IMR-90 (cell line): ENCODE results near the gene CLASRP. TPM values are rescaled to one million over a fixed set of nuclear protein-coding genes. Genes with fewer than 3 reads are reported as not detected.

Source experiments
- ATAC-seq: fragments of 200-7000 bp; cut with Tn5 transposase; 2 replicates; pipeline ENCODE4 v1.9.1; 2020; ENCODE audit warnings: low read depth, mild to moderate bottlenecking, moderate library complexity
- BruUV-seq: library from RNA; stranded (reverse); fragments of 400-500 nt; replicated peaks from 2 replicates; lab custom pipeline; 2021; lab: Mats Ljungman, UMichigan
- CTCF ChIA-PET: fragments of 300-600 bp; formaldehyde crosslinking; extraction: SDS; loops from one replicate; lab custom pipeline; 2021; ENCODE audit warnings: antibody characterized with exemption; lab: Yijun Ruan, JAX
- POLR2A ChIA-PET: fragments of 300-600 bp; sonication (Branson Sonifier 250); formaldehyde crosslinking; loops from one replicate; lab custom pipeline; 2022; ENCODE audit warnings: antibody characterized with exemption; ENCODE audit not compliant: unreplicated experiment; lab: Charles Lee
- DNase-seq: peaks from one replicate; pipeline ENCODE4 v3.0.0; 2013
- H2AFZ ChIP-seq: replicated peaks from 2 replicates; pipeline ENCODE3; 2013; ENCODE audit warnings: low read length, mild to moderate bottlenecking; ENCODE audit not compliant: poor library complexity
- H2AK5ac ChIP-seq: 2 replicates; pipeline ENCODE4 v1.6.1; 2013; ENCODE audit warnings: low read depth, low read length, inconsistent platforms
- H2AK9ac ChIP-seq: replicated peaks from 2 replicates; pipeline ENCODE3; 2013; ENCODE audit warnings: mild to moderate bottlenecking, low read depth, low read length, moderate library complexity; ENCODE audit not compliant: poor library complexity
- H2BK120ac ChIP-seq: 2 replicates; pipeline ENCODE4 v1.6.1; 2013; ENCODE audit warnings: low read depth, low read length, inconsistent platforms
- H2BK15ac ChIP-seq: 3 replicates; pipeline ENCODE4 v1.6.1; 2013; ENCODE audit warnings: low read depth, low read length, inconsistent platforms
- H2BK20ac ChIP-seq: 2 replicates; pipeline ENCODE4 v1.6.1; 2013; ENCODE audit warnings: low read depth, mild to moderate bottlenecking, inconsistent platforms, low read length, moderate library complexity
- H2BK5ac ChIP-seq: 2 replicates; pipeline ENCODE4 v1.6.1; 2013; ENCODE audit warnings: mild to moderate bottlenecking, low read depth, low read length, inconsistent platforms; ENCODE audit not compliant: poor library complexity, severe bottlenecking
- H3K14ac ChIP-seq: replicated peaks from 2 replicates; pipeline ENCODE4 v1.6.1; 2013; ENCODE audit warnings: low read depth, low read length, inconsistent platforms
- H3K18ac ChIP-seq: 2 replicates; pipeline ENCODE4 v1.6.1; 2013; ENCODE audit warnings: low read depth, low read length, control low read depth
- H3K23ac ChIP-seq: 2 replicates; pipeline ENCODE4 v1.6.1; 2013; ENCODE audit warnings: low read depth, low read length, inconsistent platforms
- H3K27ac ChIP-seq: 2 replicates; pipeline ENCODE4 v1.5.1; 2013; ENCODE audit warnings: mild to moderate bottlenecking, control low read depth, low read length; ENCODE audit not compliant: insufficient read depth
- H3K27me3 ChIP-seq: 2 replicates; pipeline ENCODE4 v1.6.1; 2013; ENCODE audit warnings: low read length; ENCODE audit not compliant: control insufficient read depth, insufficient read depth
- H3K36me3 ChIP-seq: 2 replicates; pipeline ENCODE4 v1.6.1; 2013; ENCODE audit warnings: low read length, mixed read lengths; ENCODE audit not compliant: control insufficient read depth, insufficient read depth
- H3K4ac ChIP-seq: 2 replicates; pipeline ENCODE4 v1.6.1; 2013; ENCODE audit warnings: low read depth, low read length, inconsistent platforms
- H3K4me1 ChIP-seq: 2 replicates; pipeline ENCODE4 v1.6.1; 2013; ENCODE audit warnings: low read length, mixed read lengths; ENCODE audit not compliant: control insufficient read depth, insufficient read depth
- H3K4me2 ChIP-seq: 2 replicates; pipeline ENCODE4 v1.6.1; 2013; ENCODE audit warnings: low read depth, mild to moderate bottlenecking, control low read depth, low read length, moderate library complexity
- H3K4me3 ChIP-seq: 2 replicates; pipeline ENCODE4 v1.5.1; 2013; ENCODE audit warnings: low read depth, mild to moderate bottlenecking, control low read depth, low read length, moderate library complexity; ENCODE audit not compliant: insufficient read depth
- H3K56ac ChIP-seq: 2 replicates; pipeline ENCODE4 v1.6.1; 2013; ENCODE audit warnings: low read length, inconsistent platforms; ENCODE audit not compliant: insufficient read depth; ENCODE audit errors: extremely low read depth
- H3K79me1 ChIP-seq, 2 experiments: 2 replicates each; pipeline ENCODE4 v1.6.1; 2013; ENCODE audit warnings: low read length in 2 of 2, inconsistent platforms in 1 of 2, low read depth in 1 of 2
- H3K9ac ChIP-seq: 2 replicates; pipeline ENCODE4 v1.6.1; 2013; ENCODE audit warnings: low read depth, low read length, control low read depth
- H3K9me1 ChIP-seq: 2 replicates; pipeline ENCODE4 v1.6.1; 2013; ENCODE audit warnings: low read length, inconsistent platforms; ENCODE audit not compliant: insufficient read depth
- H3K9me3 ChIP-seq: 2 replicates; pipeline ENCODE4 v1.6.1; 2013; ENCODE audit warnings: low read length; ENCODE audit not compliant: control insufficient read depth, insufficient read depth
- H4K20me1 ChIP-seq: 2 replicates; pipeline ENCODE4 v1.6.1; 2013; ENCODE audit warnings: low read length, inconsistent platforms; ENCODE audit not compliant: insufficient read depth
- H4K5ac ChIP-seq: 2 replicates; pipeline ENCODE4 v1.6.1; 2013; ENCODE audit warnings: mild to moderate bottlenecking, low read depth, low read length, control low read depth
- H4K8ac ChIP-seq, 2 experiments: 2 replicates each; pipeline ENCODE4 v1.6.1; 2013; ENCODE audit warnings: low read depth in 2 of 2, low read length in 2 of 2, control low read depth in 1 of 2, inconsistent platforms in 1 of 2
- H4K91ac ChIP-seq: 2 replicates; pipeline ENCODE4 v1.6.1; 2013; ENCODE audit warnings: low read depth, low read length, inconsistent platforms; ENCODE audit not compliant: insufficient read depth
- BHLHE40 ChIP-seq: fragments of 150-350 bp; IDR thresholded peaks from 2 replicates; pipeline ENCODE4 v1.6.1; 2016; ENCODE audit warnings: mild to moderate bottlenecking, low read depth, low read length
- FOS ChIP-seq: fragments of 150-350 bp; IDR thresholded peaks from 2 replicates; pipeline ENCODE4 v1.6.1; 2016; ENCODE audit warnings: low read depth, low read length
- MAFK ChIP-seq: IDR thresholded peaks from 2 replicates; pipeline ENCODE4 v1.6.1; 2012; ENCODE audit warnings: low read depth, low read length, improper control_type of control experiment
- MAZ ChIP-seq: IDR thresholded peaks from 2 replicates; pipeline ENCODE4 v1.6.1; 2012; ENCODE audit warnings: low read depth, mild to moderate bottlenecking, low read length, improper control_type of control experiment, moderate library complexity, borderline replicate concordance
- POLR2A ChIP-seq: IDR thresholded peaks from 2 replicates; pipeline ENCODE4 v1.6.1; 2012; ENCODE audit warnings: mild to moderate bottlenecking, low read depth, low read length
- RCOR1 ChIP-seq: IDR thresholded peaks from 2 replicates; pipeline ENCODE4 v1.6.1; 2012; ENCODE audit warnings: mild to moderate bottlenecking, low read length, improper control_type of control experiment; ENCODE audit not compliant: insufficient replicate concordance
- RFX5 ChIP-seq: IDR thresholded peaks from 2 replicates; pipeline ENCODE4 v1.8.0; 2012; ENCODE audit warnings: low read depth, mild to moderate bottlenecking, low read length, moderate library complexity
- SMC3 ChIP-seq: fragments of 150-350 bp; IDR thresholded peaks from 2 replicates; pipeline ENCODE4 v1.6.1; 2016; ENCODE audit warnings: low read depth, mild to moderate bottlenecking, antibody characterized with exemption, low read length, moderate library complexity
- WGBS, 2 experiments: methylation state at CpG; one replicate each; pipeline versions ENCODE4 v1.1.5 to v1.1.7; 2013; ENCODE audit warnings: missing lambda C conversion rate in 2 of 2; ENCODE audit not compliant: insufficient read length in 1 of 2; ENCODE audit errors: extremely low coverage in 2 of 2; 5-methylcytosine and 5-hydroxymethylcytosine counted together
- dilution Hi-C: fragments of 300-500 bp; cut with HindIII; formaldehyde crosslinking; loops from one replicate; pipeline ENCODE4 v1.14.3; 2018; ENCODE audit warnings: low sequenced_read_pairs; ENCODE audit not compliant: unreplicated experiment
- in situ Hi-C: fragments of 300-500 bp; cut with MboI; formaldehyde crosslinking; loops from 3 replicates; pipeline ENCODE4 v1.14.3; 2019; ENCODE audit warnings: low sequenced_read_pairs, inconsistent platforms, mixed read lengths
- intact Hi-C: fragments of 100-400 bp; cut with micrococcal nuclease; formaldehyde crosslinking; loops from 2 replicates; pipeline ENCODE4 v1.10.0; 2022
- polyA plus RNA-seq, 3 experiments: library from polyadenylated mRNA; depleted of rRNA; stranded (reverse); fragments of >200 nt; gene quantifications; 2 replicates each; pipeline ENCODE4 v1.2.3, GENCODE V29; 2012; ENCODE audit warnings: low replicate concordance in 1 of 3
- total RNA-seq: library from RNA; depleted of rRNA; stranded (reverse); fragments of >200 nt; gene quantifications from 2 replicates; pipeline ENCODE4 v1.2.3, GENCODE V29; 2012
- TF ChIP-seq, protein P1 (sequence below): fragments of 150-350 bp; IDR thresholded peaks from 2 replicates; pipeline ENCODE4 v1.6.1; 2017; ENCODE audit warnings: mild to moderate bottlenecking, antibody characterized with exemption, low read length, low read depth
- TF ChIP-seq, protein P2 (sequence below): conservative IDR thresholded peaks from 2 replicates; pipeline ENCODE4 v1.5.1; 2012; ENCODE audit warnings: mild to moderate bottlenecking, low read depth, low read length, improper control_type of control experiment

The CLASRP gene
- total and polyA plus RNA-seq, 2 of the 4 experiments (the other 2 are of a cell fraction): 19.9 to 31.7 TPM

DNA sequence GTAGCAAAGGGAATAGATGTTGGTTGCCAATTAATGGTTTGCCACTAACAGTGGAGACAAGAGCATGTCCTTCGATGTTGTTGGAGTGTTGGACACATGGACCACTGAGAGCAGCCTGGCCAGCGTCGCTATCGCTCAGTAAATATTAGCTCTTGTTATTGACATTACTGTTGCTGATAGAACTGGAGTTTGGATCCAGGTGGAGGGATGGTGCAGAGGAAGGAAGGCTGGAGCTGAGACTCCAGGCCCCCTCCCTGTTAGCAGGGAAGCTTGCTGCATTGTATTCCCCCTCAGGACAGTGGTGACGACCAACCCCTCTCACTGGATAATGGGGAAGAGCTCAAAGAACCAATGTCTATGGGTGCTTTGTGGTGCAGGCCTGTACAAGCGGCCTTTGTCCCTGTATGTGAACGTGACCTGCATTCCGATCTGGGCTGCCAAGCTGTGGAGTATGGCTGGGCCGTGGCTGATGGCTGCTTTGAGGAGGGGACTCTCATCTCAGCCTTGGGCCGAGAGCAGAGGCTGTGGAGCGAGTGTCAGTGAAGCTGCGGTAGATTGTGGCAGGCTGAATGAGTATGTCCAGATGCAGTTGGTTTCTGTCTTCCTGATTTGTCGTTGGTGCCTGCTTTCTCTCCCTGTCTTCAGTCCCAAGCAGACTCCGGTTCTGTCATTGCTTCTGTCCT is 7.0 kb downstream of the CLASRP start:
- Histone ChIP-seq H4K20me1 (peaks cover 83% of the 10 kb centered on the region), H3K18ac (no peak overlapping the region), H4K8ac (no peak overlapping the region), H4K91ac (no peak overlapping the region), H3K9ac (no peak overlapping the region), H2AFZ (no peak overlapping the region), H3K4me1 (peaks cover 2% of the 10 kb centered on the region; the same call in 1 of the 2 replicates), H2AK5ac (no peak overlapping the region), H3K9me1 (peaks cover 18% of the 10 kb centered on the region; the same call in 1 of the 2 replicates), H2BK120ac (no peak overlapping the region), H2BK15ac (no peak overlapping the region), H3K4ac (no peak overlapping the region), H3K4me3 (no peak overlapping the region), H3K9me3 (no peaks in the 10 kb centered on the region), H3K14ac (no peak overlapping the region), H2BK5ac (no peak overlapping the region), H3K27me3 (no peaks in the 10 kb centered on the region), H3K36me3 (peaks cover 40% of the 10 kb centered on the region), H4K5ac (no peak overlapping the region), H3K79me1 (peaks cover 42 to 66% of the 10 kb centered on the region in 2 experiments), H3K23ac (no peak overlapping the region), H3K56ac (no peak overlapping the region), H2AK9ac (no peak overlapping the region), H3K27ac (no peak overlapping the region), H3K4me2 (no peak overlapping the region), H2BK20ac (no peak overlapping the region)
- POLR2A ChIA-PET: no interaction called here
- WGBS, 2 experiments: 87% methylated on average over 7 of the region's 14 CpGs; no CpG with 5 or more reads in 1 of the 2 experiments
- no peak for ATAC-seq
- intact Hi-C loops (no loop called here), in situ Hi-C loops (no loop called here), dilution Hi-C loops (no loop called here)
- TF ChIP-seq, protein P1, sequence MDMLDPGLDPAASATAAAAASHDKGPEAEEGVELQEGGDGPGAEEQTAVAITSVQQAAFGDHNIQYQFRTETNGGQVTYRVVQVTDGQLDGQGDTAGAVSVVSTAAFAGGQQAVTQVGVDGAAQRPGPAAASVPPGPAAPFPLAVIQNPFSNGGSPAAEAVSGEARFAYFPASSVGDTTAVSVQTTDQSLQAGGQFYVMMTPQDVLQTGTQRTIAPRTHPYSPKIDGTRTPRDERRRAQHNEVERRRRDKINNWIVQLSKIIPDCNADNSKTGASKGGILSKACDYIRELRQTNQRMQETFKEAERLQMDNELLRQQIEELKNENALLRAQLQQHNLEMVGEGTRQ: no peak
- TF ChIP-seq FOS: no peak
- no peak for TF ChIP-seq RFX5
- TF ChIP-seq, protein P2, sequence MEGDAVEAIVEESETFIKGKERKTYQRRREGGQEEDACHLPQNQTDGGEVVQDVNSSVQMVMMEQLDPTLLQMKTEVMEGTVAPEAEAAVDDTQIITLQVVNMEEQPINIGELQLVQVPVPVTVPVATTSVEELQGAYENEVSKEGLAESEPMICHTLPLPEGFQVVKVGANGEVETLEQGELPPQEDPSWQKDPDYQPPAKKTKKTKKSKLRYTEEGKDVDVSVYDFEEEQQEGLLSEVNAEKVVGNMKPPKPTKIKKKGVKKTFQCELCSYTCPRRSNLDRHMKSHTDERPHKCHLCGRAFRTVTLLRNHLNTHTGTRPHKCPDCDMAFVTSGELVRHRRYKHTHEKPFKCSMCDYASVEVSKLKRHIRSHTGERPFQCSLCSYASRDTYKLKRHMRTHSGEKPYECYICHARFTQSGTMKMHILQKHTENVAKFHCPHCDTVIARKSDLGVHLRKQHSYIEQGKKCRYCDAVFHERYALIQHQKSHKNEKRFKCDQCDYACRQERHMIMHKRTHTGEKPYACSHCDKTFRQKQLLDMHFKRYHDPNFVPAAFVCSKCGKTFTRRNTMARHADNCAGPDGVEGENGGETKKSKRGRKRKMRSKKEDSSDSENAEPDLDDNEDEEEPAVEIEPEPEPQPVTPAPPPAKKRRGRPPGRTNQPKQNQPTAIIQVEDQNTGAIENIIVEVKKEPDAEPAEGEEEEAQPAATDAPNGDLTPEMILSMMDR: no peak
- no peak for TF ChIP-seq BHLHE40
- no peak for TF ChIP-seq MAFK
- no peak for TF ChIP-seq SMC3
- no peak for TF ChIP-seq RCOR1
- TF ChIP-seq POLR2A: no peak
- no peak for TF ChIP-seq MAZ
- BruUV-seq: no TSS peak
- CTCF ChIA-PET: interaction anchor here (1.5 kb wide), 1 partner anchor 14 kb away, joined by 5 read pairs; no protein-coding TSS in a partner anchor
- DNase-seq: no peak
